Measurements from ENCODE around the gene CTSO.

The CTSO gene

GRCh38 chr4:155953151-155954117 is at the start of gene CTSO:
CTSO (minus strand) TSS chr4:155953866; CDS start chr4:155953847, 19 bp downstream.
- Mint-ChIP-seq H3K27me3 (no peaks in the 10 kb centered on the region), H3K4me1 (ENCODE audit: low read depth) (peaks cover 5% of the 10 kb centered on the region), H3K4me3 (peak within 1 kb of the TSS; percentile 90), H3K27ac (peak within 1 kb of the TSS; percentile 92), H3K9me3 (no peaks in the 10 kb centered on the region), H3K36me3 (ENCODE audit: low read depth) (peaks cover 10% of the 10 kb centered on the region)
- intact Hi-C loops (cut with micrococcal nuclease), result loop anchor here (2.0 to 5.0 kb wide), 2 partner anchors 143 to 511 kb away; no protein-coding TSS in a partner anchor

GRCh38 chr4:156000491-156000890 is 46.8 kb upstream of the CTSO start:
- intact Hi-C loops (cut with micrococcal nuclease), result no loop called here
- no peaks in the 10 kb centered on the region for H3K4me1 Mint-ChIP-seq (ENCODE audit: low read depth)
- H3K4me3 Mint-ChIP-seq, result no peak overlapping the region

GRCh38 chr4:155999725-156000124 is 46.1 kb upstream of the CTSO start:
- Mint-ChIP-seq H3K4me1 (ENCODE audit: low read depth) (no peaks in the 10 kb centered on the region), H3K4me3 (no peak overlapping the region)
- intact Hi-C loops (cut with micrococcal nuclease), result no loop called here

More at GRCh38 chr4:156000491-156000890, 46.8 kb upstream of the CTSO start:
- Mint-ChIP-seq H3K9me3 (peaks cover 12% of the 10 kb centered on the region), H3K36me3 (ENCODE audit: low read depth) (no peaks in the 10 kb centered on the region), H3K27me3 (no peaks in the 10 kb centered on the region), H3K27ac (no peak overlapping the region)

GRCh38 chr4:155995069-155995468 is 41.4 kb upstream of the CTSO start:
- Mint-ChIP-seq H3K9me3 (no peaks in the 10 kb centered on the region), H3K27me3 (no peaks in the 10 kb centered on the region), H3K27ac (no peak overlapping the region), H3K4me1 (ENCODE audit: low read depth) (no peaks in the 10 kb centered on the region), H3K4me3 (no peak overlapping the region), H3K36me3 (ENCODE audit: low read depth) (no peaks in the 10 kb centered on the region)
- intact Hi-C loops (cut with micrococcal nuclease), result no loop called here

More at GRCh38 chr4:155999725-156000124, 46.1 kb upstream of the CTSO start:
- Mint-ChIP-seq H3K36me3 (ENCODE audit: low read depth) (no peaks in the 10 kb centered on the region), H3K27me3 (no peaks in the 10 kb centered on the region), H3K27ac (no peak overlapping the region), H3K9me3 (peaks cover 12% of the 10 kb centered on the region)

- Mint-ChIP-seq H3K4me3 (no peak overlapping the region), H3K9me3 (no peaks in the 10 kb centered on the region), H3K27me3 (no peaks in the 10 kb centered on the region), H3K36me3 (ENCODE audit: low read depth) (no peaks in the 10 kb centered on the region), H3K27ac (no peak overlapping the region), H3K4me1 (ENCODE audit: low read depth) (no peaks in the 10 kb centered on the region)
- intact Hi-C loops (cut with micrococcal nuclease), result no loop called here
These were observed 30.6 kb upstream of the CTSO start for GRCh38 chr4:155984106-155984797.

GRCh38 chr4:155982736-155983385 is 29.2 kb upstream of the CTSO start:
- no peaks in the 10 kb centered on the region for H3K27me3 Mint-ChIP-seq
- no peaks in the 10 kb centered on the region for H3K4me1 Mint-ChIP-seq (ENCODE audit: low read depth)
- H3K27ac Mint-ChIP-seq, result no peak overlapping the region
- H3K9me3 Mint-ChIP-seq, result no peaks in the 10 kb centered on the region
- no peaks in the 10 kb centered on the region for H3K36me3 Mint-ChIP-seq (ENCODE audit: low read depth)
- intact Hi-C loops (cut with micrococcal nuclease), result no loop called here
- no peak overlapping the region for H3K4me3 Mint-ChIP-seq

GRCh38 chr4:155978810-155979209 is 25.1 kb upstream of the CTSO start:
- Mint-ChIP-seq H3K27me3 (peaks cover 2% of the 10 kb centered on the region), H3K4me3 (no peak overlapping the region), H3K9me3 (no peaks in the 10 kb centered on the region), H3K4me1 (ENCODE audit: low read depth) (no peaks in the 10 kb centered on the region), H3K27ac (no peak overlapping the region), H3K36me3 (ENCODE audit: low read depth) (no peaks in the 10 kb centered on the region)
- intact Hi-C loops (cut with micrococcal nuclease), result no loop called here

GRCh38 chr4:155975511-155975910 is 21.8 kb upstream of the CTSO start:
- H3K4me1 Mint-ChIP-seq (ENCODE audit: low read depth), result no peaks in the 10 kb centered on the region
- no peak overlapping the region for H3K27ac Mint-ChIP-seq
- H3K27me3 Mint-ChIP-seq, result peaks cover 2% of the 10 kb centered on the region
- no peak overlapping the region for H3K4me3 Mint-ChIP-seq
- H3K9me3 Mint-ChIP-seq, result no peaks in the 10 kb centered on the region
- intact Hi-C loops (cut with micrococcal nuclease), result no loop called here
- no peaks in the 10 kb centered on the region for H3K36me3 Mint-ChIP-seq (ENCODE audit: low read depth)

GRCh38 chr4:155974996-155975395 is 21.3 kb upstream of the CTSO start:
- intact Hi-C loops (cut with micrococcal nuclease), result no loop called here
- Mint-ChIP-seq H3K4me1 (ENCODE audit: low read depth) (no peaks in the 10 kb centered on the region), H3K36me3 (ENCODE audit: low read depth) (no peaks in the 10 kb centered on the region), H3K4me3 (no peak overlapping the region), H3K9me3 (no peaks in the 10 kb centered on the region), H3K27me3 (peaks cover 2% of the 10 kb centered on the region), H3K27ac (no peak overlapping the region)

GRCh38 chr4:155974476-155974749 is 20.7 kb upstream of the CTSO start:
- H3K4me3 Mint-ChIP-seq, result no peak overlapping the region
- no peaks in the 10 kb centered on the region for H3K9me3 Mint-ChIP-seq
- H3K36me3 Mint-ChIP-seq (ENCODE audit: low read depth), result no peaks in the 10 kb centered on the region
- intact Hi-C loops (cut with micrococcal nuclease), result no loop called here
- no peak overlapping the region for H3K27ac Mint-ChIP-seq
- H3K4me1 Mint-ChIP-seq (ENCODE audit: low read depth), result no peaks in the 10 kb centered on the region
- H3K27me3 Mint-ChIP-seq, result peaks cover 2% of the 10 kb centered on the region

GRCh38 chr4:155973639-155974475 is 20.2 kb upstream of the CTSO start:
- intact Hi-C loops (cut with micrococcal nuclease), result no loop called here
- Mint-ChIP-seq H3K4me1 (ENCODE audit: low read depth) (no peaks in the 10 kb centered on the region), H3K36me3 (ENCODE audit: low read depth) (no peaks in the 10 kb centered on the region), H3K4me3 (no peak overlapping the region), H3K27ac (no peak overlapping the region), H3K27me3 (peaks cover 2% of the 10 kb centered on the region), H3K9me3 (peaks cover under 1% of the 10 kb centered on the region)

GRCh38 chr4:155972098-155972497 is 18.4 kb upstream of the CTSO start:
- Mint-ChIP-seq H3K36me3 (ENCODE audit: low read depth) (no peaks in the 10 kb centered on the region), H3K9me3 (peaks cover 11% of the 10 kb centered on the region), H3K27ac (no peak overlapping the region), H3K27me3 (peaks cover 2% of the 10 kb centered on the region), H3K4me1 (ENCODE audit: low read depth) (no peaks in the 10 kb centered on the region), H3K4me3 (no peak overlapping the region)
- intact Hi-C loops (cut with micrococcal nuclease), result no loop called here

GRCh38 chr4:155966731-155967395 is 13.2 kb upstream of the CTSO start:
- Mint-ChIP-seq H3K4me3 (no peak overlapping the region), H3K27ac (no peak overlapping the region), H3K4me1 (ENCODE audit: low read depth) (peaks cover 11% of the 10 kb centered on the region), H3K27me3 (no peaks in the 10 kb centered on the region), H3K9me3 (peaks cover 11% of the 10 kb centered on the region), H3K36me3 (ENCODE audit: low read depth) (no peaks in the 10 kb centered on the region)
- intact Hi-C loops (cut with micrococcal nuclease), result no loop called here
